Left cardiac atrium (tissue), 4 donors: ENCODE data around the gene CMTR1. TPM values are rescaled to one million over a fixed set of nuclear protein-coding genes. Genes with fewer than 3 reads are reported as not detected.

Source experiments
- ATAC-seq, 2 donors: fragments of 200-7000 bp; cut with Tn5 transposase; one replicate each; pipeline ENCODE4 v1.9.1; 2020; ENCODE audit warnings: mild to moderate bottlenecking in 2 of 2, moderate library complexity in 2 of 2
- DNase-seq: peaks from one replicate; pipeline ENCODE4 v3.0.0-alpha.2; 2020
- intact Hi-C, 2 donors: fragments of 100-400 bp; cut with DNase I; formaldehyde crosslinking; loops; one replicate each; pipeline versions ENCODE4 v1.14.1 to v1.15.1; 2022 to 2023
- total RNA-seq, 2 donors: library from RNA; stranded (reverse); fragmentation: NEBNext Ultra II Directional; extraction: Animal tissue kit (Norgen Biotek cat#: 25700); gene quantifications; one replicate each; pipeline ENCODE4 v1.2.1, GENCODE V29; 2021
- donor health status: DM: no; HTN: yes; CAD: no.
- donor health status: DM: no; HTN: yes; CAD: no; lungs with severe emphysema.
- donor health status: DM: yes; HTN: yes; CAD: no.
- donor health status: Dilated cardiomyopathy.

CMTR1 gene
- total RNA-seq, 2 donors from 2014 or later: 28.4 to 30.1 TPM

GRCh38 chr6:37473364-37474095, 40.5 kb downstream of the CMTR1 start:
- intact Hi-C loops: no loop called here
- DNase-seq (peak; percentile 79), ATAC-seq (peak; percentile 90 to 92)

- intact Hi-C loops: no loop called here
- DNase-seq (no peak), ATAC-seq (no peak)
Measured at GRCh38 chr6:37474316-37474715, 41.3 kb downstream of the CMTR1 start.

- DNase-seq: no peak
- intact Hi-C loops: no loop called here
- ATAC-seq: no peak
Measured at GRCh38 chr6:37477191-37477590, 44.2 kb downstream of the CMTR1 start.

- intact Hi-C loops: no loop called here
- ATAC-seq: no peak
- DNase-seq: no peak
Measured at GRCh38 chr6:37477656-37478435, 44.8 kb downstream of the CMTR1 start.

GRCh38 chr6:37478827-37479226, 45.8 kb downstream of the CMTR1 start:
- DNase-seq (no peak), ATAC-seq (no peak)
- intact Hi-C loops: no loop called here

GRCh38 chr6:37479266-37479854, 46.3 kb downstream of the CMTR1 start:
- DNase-seq: no peak
- ATAC-seq: no peak
- intact Hi-C loops: no loop called here

GRCh38 chr6:37480118-37480736, 47.2 kb downstream of the CMTR1 start:
- DNase-seq (no peak), ATAC-seq (no peak)
- intact Hi-C loops: loop anchor here in 1 of 2 donors (10.0 kb wide), 2 partner anchors 85 to 205 kb away; no protein-coding TSS in a partner anchor

GRCh38 chr6:37480951-37481534, 48.0 kb downstream of the CMTR1 start:
- DNase-seq: no peak
- no peak for ATAC-seq
- intact Hi-C loops: loop anchor here in 1 of 2 donors (10.0 kb wide), 2 partner anchors 84 to 204 kb away; no protein-coding TSS in a partner anchor

GRCh38 chr6:37481711-37482605, 48.9 kb downstream of the CMTR1 start:
- DNase-seq (no peak), ATAC-seq (peak; percentile 58 to 81)
- intact Hi-C loops: loop anchor here in 1 of 2 donors (10.0 kb wide), 2 partner anchors 83 to 203 kb away; no protein-coding TSS in a partner anchor

GRCh38 chr6:37482606-37483251, 49.7 kb downstream of the CMTR1 start:
- intact Hi-C loops: loop anchor here in 1 of 2 donors (10.0 kb wide), 2 partner anchors 82 to 202 kb away; no protein-coding TSS in a partner anchor
- DNase-seq (no peak), ATAC-seq (no peak)

- intact Hi-C loops: loop anchor here in 1 of 2 donors (10.0 kb wide), 2 partner anchors 81 to 201 kb away; no protein-coding TSS in a partner anchor
- no peak for DNase-seq
- no peak for ATAC-seq
Measured at GRCh38 chr6:37483252-37483901, 50.4 kb downstream of the CMTR1 start.

GRCh38 chr6:37483917-37484785, 51.1 kb downstream of the CMTR1 start:
- peak; percentile 61 for DNase-seq
- ATAC-seq: peak; percentile 64 to 72
- intact Hi-C loops: loop anchor here (2.0 to 10.0 kb wide), 3 partner anchors 81 to 207 kb away; no protein-coding TSS in a partner anchor

- no peak for ATAC-seq
- intact Hi-C loops: loop anchor here (2.0 to 10.0 kb wide), 4 partner anchors 80 to 206 kb away; no protein-coding TSS in a partner anchor
Measured at GRCh38 chr6:37484786-37485170, 51.8 kb downstream of the CMTR1 start.

GRCh38 chr6:37485291-37485702, 52.3 kb downstream of the CMTR1 start:
- DNase-seq: no peak
- no peak for ATAC-seq
- intact Hi-C loops: loop anchor here (2.0 to 10.0 kb wide), 4 partner anchors 80 to 206 kb away; no protein-coding TSS in a partner anchor

More at GRCh38 chr6:37484786-37485170, 51.8 kb downstream of the CMTR1 start:
- DNase-seq: no peak

GRCh38 chr6:37486121-37486839, 53.3 kb downstream of the CMTR1 start:
- intact Hi-C loops: loop anchor here (5.0 to 10.0 kb wide), 3 partner anchors 79 to 199 kb away; no protein-coding TSS in a partner anchor

More at GRCh38 chr6:37486121-37486839, 53.3 kb downstream of the CMTR1 start:
- no peak for DNase-seq
- ATAC-seq: no peak
